Omental fat pad (tissue), 4 donors: ENCODE data around the gene CCDC106. TPM values are rescaled to one million over a fixed set of nuclear protein-coding genes. Genes with fewer than 3 reads are reported as not detected.

Experiments used
- ATAC-seq: fragments of 150-250 bp; one replicate; pipeline ENCODE4 v1.9.1; 2016; ENCODE audit warnings: mild to moderate bottlenecking, moderate library complexity; ENCODE audit not compliant: low FRiP score
- DNase-seq: peaks from one replicate; pipeline ENCODE4 v3.0.0-alpha.2; 2019; ENCODE audit warnings: low spot score
- total RNA-seq, 4 donors: library from RNA; depleted of rRNA; stranded (reverse); fragments of >200 nt; gene quantifications; one replicate each; pipeline ENCODE4 v1.1.0, GENCODE V29; 2016
- TF ChIP-seq, protein P1 (sequence below), 3 donors: fragments of 450-650 bp; IDR thresholded peaks; one replicate each; pipeline ENCODE4 v1.5.1; 2016 to 2017; ENCODE audit warnings: antibody characterized with exemption in 3 of 3, mild to moderate bottlenecking in 3 of 3, moderate library complexity in 2 of 3

The CCDC106 gene
- total RNA-seq, 4 donors from 2014 or later = 9.8 to 15.2 (median 11.0) TPM

DNA sequence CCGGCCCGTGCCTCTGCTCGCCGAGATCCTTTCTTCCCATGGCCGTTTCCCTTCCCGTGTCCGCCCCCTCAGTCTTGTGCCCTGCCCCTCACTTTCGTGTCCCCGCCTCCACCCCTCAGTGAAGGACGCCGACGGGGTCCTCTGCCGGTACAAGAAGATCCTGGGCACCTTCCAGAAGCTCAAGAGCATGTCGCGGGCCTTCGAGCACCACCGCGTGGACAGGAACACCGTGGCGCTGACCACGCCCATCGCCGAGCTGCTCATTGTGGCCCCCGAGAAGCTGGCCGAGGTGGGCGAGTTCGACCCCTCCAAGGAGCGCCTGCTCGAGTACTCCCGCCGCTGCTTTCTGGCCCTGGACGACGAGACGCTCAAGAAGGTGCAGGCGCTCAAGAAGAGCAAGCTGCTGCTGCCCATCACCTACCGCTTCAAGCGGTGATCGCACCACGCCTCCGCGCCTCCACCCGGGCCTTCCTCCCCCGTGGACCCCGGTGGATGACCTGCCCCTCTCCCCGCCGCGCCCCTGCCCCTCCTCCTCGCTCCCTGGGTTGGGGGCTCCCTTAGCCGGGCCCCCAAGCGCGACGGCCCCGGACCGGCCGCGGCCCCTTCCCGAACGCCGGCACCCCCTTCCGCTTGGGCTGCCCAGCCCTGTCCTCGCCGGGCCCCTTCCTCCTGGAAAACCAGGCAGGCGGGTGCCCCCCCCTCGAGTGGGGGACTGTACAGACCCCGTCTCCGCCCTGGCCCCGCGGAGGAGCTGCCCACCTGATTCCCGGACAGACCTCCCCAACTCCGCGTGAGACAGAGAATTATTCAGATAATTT, 4.5 kb downstream of the CCDC106 start:
- no peak for ATAC-seq
- TF ChIP-seq, protein P1, sequence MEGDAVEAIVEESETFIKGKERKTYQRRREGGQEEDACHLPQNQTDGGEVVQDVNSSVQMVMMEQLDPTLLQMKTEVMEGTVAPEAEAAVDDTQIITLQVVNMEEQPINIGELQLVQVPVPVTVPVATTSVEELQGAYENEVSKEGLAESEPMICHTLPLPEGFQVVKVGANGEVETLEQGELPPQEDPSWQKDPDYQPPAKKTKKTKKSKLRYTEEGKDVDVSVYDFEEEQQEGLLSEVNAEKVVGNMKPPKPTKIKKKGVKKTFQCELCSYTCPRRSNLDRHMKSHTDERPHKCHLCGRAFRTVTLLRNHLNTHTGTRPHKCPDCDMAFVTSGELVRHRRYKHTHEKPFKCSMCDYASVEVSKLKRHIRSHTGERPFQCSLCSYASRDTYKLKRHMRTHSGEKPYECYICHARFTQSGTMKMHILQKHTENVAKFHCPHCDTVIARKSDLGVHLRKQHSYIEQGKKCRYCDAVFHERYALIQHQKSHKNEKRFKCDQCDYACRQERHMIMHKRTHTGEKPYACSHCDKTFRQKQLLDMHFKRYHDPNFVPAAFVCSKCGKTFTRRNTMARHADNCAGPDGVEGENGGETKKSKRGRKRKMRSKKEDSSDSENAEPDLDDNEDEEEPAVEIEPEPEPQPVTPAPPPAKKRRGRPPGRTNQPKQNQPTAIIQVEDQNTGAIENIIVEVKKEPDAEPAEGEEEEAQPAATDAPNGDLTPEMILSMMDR (IDR thresholded peaks at IDR 0.05) = no peak
- DNase-seq = no peak

DNA sequence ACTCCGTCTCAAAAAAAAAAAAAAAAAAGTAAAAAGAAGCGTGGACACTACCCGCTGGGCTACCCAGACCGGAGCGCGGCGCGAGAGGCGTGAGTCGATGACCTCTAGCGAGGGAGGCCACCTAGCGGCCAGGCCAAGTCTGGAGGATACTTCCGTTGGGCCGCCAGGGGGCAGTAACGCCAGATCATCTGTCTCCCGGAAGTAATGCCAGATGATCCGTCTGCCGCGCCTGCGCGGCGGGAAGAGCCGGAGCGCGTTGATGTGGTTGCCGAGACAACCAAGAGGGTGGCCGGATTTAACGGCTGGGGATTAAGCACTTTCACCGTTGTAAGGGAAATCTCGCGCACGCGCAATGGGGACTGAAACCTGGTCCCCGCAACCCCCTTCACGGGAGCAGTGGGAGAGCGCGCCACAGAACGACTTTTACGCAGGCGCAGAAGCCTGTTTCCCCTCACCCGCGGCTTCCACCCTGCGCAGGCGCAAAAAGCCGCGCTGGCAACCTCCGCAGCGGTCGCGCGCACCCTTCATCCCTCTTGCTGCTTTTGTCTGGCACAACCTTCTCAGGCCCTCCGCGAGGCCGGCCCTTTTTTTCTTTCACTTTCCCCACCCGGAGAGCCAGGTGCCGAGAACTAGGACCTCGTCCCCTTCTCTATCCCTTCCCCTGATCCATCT, 5.8 kb downstream of the CCDC106 start:
- ATAC-seq (peak; percentile 76), DNase-seq (peak; percentile 91)
- TF ChIP-seq, protein P1 (IDR thresholded peaks at IDR 0.05) = peak in 2 of 3 donors; percentile 98 to 100

DNA sequence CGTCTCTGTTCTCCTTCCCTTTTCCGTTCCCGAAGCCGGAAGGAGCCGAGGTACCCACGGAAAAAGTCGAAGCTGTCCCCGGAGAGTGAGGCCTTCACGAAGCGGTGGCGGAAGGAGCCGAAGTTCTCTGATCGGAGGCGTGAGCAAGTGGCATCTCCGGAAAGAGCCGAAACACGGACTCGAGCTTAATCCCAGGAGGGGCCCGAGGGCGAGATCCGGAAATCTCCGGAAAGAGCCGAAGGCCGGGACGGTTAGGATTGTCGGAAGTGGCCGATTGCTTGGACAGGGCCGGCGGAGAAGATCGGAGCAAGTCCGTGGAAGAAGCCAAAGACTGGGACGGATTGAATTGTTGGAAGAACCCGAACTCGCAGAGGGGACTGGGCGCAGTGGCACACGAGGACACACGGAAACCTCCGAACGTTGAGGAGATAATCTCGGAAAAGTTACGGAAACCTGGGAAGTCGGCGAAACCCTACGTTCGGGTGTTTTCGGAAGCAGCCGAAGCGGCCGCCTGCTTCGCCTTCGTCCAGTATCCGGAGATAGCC, 6.4 kb downstream of the CCDC106 start:
- DNase-seq = peak; percentile 99
- TF ChIP-seq, protein P1 (IDR thresholded peaks at IDR 0.05) = no peak

DNA sequence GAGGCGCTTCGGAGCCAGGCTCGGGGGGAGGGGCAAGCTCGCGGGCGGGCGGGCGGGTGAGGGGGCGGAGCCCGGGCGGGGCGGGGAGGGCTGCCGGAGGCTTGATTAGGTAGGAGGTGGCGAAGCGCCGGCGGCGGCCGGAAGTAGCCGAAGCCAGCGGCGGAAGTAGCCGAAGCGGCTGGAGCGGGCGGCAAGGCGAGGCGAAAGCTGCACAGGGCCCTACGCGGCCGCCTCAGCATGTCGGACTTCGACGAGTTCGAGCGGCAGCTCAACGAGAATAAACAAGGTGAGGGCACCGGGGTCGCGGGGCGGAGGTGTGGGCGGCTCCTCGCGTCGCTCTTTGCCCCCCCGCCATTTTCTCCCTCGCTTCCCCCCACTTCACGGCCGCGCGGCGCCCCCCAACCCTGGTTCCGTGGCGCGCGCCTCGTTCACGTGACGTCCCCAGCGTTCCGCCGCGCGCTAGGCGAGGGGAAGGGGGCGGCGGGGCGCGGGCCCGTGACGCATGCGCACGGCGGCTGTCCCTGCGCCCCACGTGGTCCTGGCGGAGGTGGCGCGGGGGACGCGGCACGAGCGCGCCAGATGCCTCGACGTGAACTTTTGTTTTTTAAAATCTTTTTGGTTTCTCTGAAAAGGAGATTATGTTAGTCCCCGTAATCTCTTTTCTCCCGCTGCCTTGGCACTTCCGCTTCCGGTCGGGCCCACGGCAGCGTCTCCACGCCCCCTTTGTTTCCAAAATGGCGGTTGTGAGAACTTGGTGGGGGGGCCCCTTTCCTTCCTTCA, 7.0 kb downstream of the CCDC106 start, which contains the start of gene U2AF2:
U2AF2 (plus strand) TSS at position 168 of the 780 bp plus-strand sequence; CDS start at position 238, 70 bp downstream.
- DNase-seq (peak; percentile 86), ATAC-seq (peak; percentile 52)
- TF ChIP-seq, protein P1 (IDR thresholded peaks at IDR 0.05) = no peak

More for the DNA sequence above, 6.4 kb downstream of the CCDC106 start:
- ATAC-seq = peak; percentile 74

DNA sequence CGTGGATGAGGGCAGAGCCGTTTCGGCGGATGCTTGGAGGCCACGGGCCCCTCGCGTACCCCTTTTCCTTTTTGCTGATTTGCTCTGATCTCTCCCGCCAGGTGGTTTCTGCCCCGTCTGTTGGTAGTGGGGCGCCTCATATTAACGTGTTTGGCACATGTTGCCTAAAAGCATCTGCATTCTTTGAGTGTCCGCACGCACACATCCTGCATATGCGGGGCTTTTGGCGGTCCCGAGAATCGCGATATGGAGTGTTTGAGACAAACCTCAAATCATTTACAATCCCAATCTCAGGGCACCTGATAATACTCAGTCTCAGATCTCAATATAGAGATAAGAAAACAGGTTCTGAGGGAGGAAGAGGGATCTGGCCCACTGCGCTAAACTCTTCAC, 7.6 kb downstream of the CCDC106 start:
- TF ChIP-seq, protein P1 (IDR thresholded peaks at IDR 0.05) = no peak
- ATAC-seq (no peak), DNase-seq (no peak)

DNA sequence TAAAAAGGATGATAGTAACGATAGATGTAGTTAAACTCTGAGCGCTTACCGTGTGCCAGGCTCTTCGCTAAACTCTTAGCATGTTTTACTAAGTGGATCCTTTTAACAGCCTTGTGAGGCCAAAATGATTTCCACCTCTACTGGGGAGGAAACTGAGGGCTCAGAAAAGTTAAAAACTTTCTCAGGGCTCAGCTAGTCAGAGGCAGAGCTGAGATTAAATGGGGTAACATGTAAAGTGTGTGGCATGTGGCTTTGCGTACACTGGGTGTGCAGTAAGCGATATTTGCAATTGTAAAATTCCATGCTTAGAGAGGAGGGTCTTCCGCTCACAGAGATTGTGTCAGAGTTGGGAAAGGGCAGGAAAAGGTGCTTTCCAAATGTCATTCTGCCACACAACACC, 8.5 kb downstream of the CCDC106 start:
- no peak for ATAC-seq
- DNase-seq = no peak
- TF ChIP-seq, protein P1 (IDR thresholded peaks at IDR 0.05) = no peak
